ENCODE results near the gene CHCHD3.

Gene CHCHD3

DNA sequence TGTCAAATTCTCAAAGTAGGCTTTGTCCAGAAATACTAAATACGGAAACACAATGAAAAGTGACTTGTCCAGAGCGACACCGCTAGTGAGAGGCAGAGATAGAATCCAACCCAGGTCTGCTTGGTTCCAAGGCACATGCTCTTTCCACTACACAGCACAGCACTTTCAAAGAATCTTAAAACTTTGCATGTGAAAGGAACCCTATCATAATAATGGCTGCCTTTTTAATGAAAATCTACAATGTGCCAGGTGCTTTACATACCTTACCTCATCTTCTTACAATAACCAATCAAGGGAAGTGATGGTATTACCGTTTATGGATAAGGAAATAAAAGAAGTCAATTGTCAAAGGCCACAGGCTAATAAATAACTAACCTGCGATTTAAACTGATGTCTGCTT is 2.6 kb downstream of the CHCHD3 start:
- TF ChIP-seq, protein P1, sequence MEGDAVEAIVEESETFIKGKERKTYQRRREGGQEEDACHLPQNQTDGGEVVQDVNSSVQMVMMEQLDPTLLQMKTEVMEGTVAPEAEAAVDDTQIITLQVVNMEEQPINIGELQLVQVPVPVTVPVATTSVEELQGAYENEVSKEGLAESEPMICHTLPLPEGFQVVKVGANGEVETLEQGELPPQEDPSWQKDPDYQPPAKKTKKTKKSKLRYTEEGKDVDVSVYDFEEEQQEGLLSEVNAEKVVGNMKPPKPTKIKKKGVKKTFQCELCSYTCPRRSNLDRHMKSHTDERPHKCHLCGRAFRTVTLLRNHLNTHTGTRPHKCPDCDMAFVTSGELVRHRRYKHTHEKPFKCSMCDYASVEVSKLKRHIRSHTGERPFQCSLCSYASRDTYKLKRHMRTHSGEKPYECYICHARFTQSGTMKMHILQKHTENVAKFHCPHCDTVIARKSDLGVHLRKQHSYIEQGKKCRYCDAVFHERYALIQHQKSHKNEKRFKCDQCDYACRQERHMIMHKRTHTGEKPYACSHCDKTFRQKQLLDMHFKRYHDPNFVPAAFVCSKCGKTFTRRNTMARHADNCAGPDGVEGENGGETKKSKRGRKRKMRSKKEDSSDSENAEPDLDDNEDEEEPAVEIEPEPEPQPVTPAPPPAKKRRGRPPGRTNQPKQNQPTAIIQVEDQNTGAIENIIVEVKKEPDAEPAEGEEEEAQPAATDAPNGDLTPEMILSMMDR (IDR thresholded peaks at IDR 0.05; ENCODE audit: low read depth, low read length), result no peak
- DNase-seq (ENCODE audit: extremely low read depth, low read depth), result no peak

DNA sequence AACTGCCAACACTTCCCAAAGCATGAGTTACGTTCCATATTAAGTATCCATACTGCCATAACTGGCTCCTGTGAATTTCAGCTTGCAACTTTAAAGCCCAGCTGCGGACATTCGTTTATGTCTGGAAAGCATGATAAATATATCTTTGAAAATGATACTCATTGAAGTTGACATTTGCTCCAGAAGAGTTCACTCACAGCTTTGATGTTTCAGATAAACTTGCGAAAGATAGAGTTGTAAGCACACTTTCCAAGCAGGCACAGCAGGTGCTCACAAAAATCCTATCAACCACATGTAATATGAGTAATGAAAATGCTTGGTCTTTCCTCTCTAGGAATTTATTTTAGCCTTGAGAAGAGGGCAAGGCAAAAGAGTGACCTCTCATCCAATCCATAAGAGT is 4.5 kb downstream of the CHCHD3 start:
- no peak for DNase-seq (ENCODE audit: extremely low read depth, low read depth)
- TF ChIP-seq, protein P1 (IDR thresholded peaks at IDR 0.05; ENCODE audit: low read depth, low read length), result no peak

DNA sequence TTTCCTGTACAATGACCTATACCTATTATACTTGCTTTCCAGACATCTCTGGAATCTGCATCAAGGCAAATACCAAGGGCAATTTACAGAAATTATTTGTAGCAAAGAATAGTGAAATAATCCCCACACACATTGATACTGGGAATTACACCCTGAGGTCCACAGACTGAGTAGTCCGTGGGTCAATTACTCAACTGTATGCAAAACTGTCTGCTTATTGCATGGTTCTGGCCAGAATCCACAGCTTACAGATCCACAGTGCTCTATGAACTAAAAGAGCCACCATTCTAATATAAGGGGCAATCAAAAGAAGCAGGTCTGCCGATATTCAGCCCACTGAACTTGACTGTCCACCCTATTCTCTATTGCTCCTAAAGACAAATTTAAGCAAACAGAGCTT is 5.7 kb downstream of the CHCHD3 start:
- TF ChIP-seq, protein P1 (IDR thresholded peaks at IDR 0.05; ENCODE audit: low read depth, low read length), result no peak
- DNase-seq (ENCODE audit: extremely low read depth, low read depth), result no peak

DNA sequence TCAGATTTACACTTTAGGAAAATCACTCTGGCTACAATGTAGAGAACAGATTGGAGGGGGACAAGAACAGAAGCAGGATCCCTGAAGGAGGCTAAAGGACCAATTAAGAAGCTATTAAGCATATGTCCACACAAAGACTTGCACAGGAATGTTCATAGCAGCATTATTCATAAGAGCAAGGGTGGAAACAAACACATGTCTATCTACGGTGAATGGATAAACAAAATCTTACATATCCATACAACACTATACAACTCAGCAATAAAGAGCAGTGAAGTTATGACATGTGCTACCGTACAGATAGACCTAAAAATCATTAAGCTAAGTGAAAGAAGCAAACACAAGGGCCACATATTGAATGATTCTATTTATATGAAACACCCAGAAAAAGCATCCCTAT is 10.4 kb downstream of the CHCHD3 start:
- TF ChIP-seq, protein P1 (IDR thresholded peaks at IDR 0.05; ENCODE audit: low read depth, low read length), result no peak
- no peak for DNase-seq (ENCODE audit: extremely low read depth, low read depth)

DNA sequence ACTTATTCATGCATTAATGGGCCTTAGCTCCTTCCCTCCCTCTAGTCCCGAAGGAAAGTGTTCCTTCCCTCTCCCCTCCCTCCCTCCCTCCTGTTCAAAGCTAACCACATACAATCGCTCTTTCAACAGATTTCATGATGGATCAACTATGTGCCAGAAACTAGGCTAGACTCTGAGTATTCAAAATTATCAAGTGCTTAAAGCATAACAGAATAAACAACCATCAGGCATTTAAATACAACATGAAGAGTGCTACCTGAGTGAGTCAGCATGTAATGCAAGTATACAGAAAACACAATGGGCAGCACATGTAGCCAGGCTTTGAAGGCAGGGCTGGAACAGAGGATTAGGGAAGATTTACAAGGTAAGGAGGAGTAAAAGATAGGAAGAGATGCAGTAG is 11.3 kb downstream of the CHCHD3 start:
- no peak for DNase-seq (ENCODE audit: extremely low read depth, low read depth)
- TF ChIP-seq, protein P1 (IDR thresholded peaks at IDR 0.05; ENCODE audit: low read depth, low read length), result no peak

DNA sequence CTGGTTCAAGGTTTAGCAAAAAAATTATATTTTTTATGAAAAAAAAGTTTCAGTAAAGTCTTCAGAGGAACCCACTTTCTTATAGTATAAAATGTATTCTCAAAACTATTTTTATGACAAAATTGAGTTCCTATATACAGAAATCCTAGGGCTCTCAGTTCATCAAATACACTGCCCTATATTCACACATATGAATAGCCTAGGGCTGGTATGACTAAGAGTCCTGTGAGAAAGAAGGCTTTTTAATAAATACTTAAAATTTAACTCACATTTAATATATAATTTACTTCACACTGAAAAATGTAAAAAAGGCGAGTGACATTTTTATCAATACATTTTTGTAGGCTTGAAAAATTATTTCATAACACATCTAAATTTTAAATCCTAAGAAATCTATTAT is 16.6 kb downstream of the CHCHD3 start:
- TF ChIP-seq, protein P1 (IDR thresholded peaks at IDR 0.05; ENCODE audit: low read depth, low read length), result no peak
- DNase-seq (ENCODE audit: extremely low read depth, low read depth), result no peak

DNA sequence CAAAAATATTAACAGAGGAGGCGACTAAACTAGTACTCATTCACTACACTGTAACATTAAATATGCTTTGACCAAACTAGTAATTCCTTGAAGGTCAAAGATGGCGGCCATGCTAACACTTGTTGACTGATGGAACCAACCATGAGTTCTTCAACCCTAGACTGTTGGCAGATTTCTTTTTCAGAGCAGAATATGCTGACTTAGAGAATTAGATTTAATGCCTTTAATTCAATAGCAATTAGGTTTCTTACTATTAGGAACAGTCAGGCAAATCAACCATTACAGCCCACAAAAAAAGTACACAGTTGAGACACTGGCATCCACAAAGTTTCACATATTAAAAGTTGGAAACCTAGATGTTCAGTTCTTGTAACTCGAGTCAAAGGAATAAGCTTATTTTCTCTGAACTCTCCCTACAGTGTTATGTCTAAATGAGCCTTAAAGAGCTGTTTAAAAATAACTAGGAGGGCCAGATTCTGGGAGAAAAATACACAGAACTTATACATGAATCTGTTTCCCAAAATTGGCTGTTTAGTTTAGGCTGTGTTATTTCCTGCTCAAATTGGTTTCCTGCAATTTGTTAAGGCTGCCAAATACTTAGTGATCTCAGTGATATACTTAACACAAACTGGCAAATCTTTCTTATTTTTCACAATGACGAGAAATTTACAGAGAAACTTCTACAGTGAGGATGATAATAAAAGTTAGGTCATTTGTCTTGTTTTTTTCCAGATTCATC is 17.6 kb downstream of the CHCHD3 start:
- TF ChIP-seq, protein P1 (IDR thresholded peaks at IDR 0.05; ENCODE audit: low read depth, low read length), result no peak

More for the DNA sequence above, 17.6 kb downstream of the CHCHD3 start:
- no peak for DNase-seq (ENCODE audit: extremely low read depth, low read depth)

All from AG09319 (cell line).